Fibroblast of lung (primary cell): ENCODE results near the gene PPP1R13B. TPM values are rescaled to one million over a fixed set of nuclear protein-coding genes. Genes with fewer than 3 reads are reported as not detected.

Experiments
- DNase-seq, 2 donors: peaks; one replicate each; pipeline versions ENCODE4 v3.0.0 to v3.0.0-alpha.2; 2010; ENCODE audit warnings: low read depth in 2 of 2
- H2AFZ ChIP-seq: 2 replicates; pipeline ENCODE4 v1.5.1; 2012; ENCODE audit warnings: low read length, control low read depth, inconsistent platforms
- H3K27ac ChIP-seq: 2 replicates; pipeline ENCODE4 v1.5.1; 2011; ENCODE audit warnings: low read length, control low read depth; ENCODE audit not compliant: insufficient read depth
- H3K27me3 ChIP-seq: 2 replicates; pipeline ENCODE4 v1.5.1; 2011; ENCODE audit warnings: mild to moderate bottlenecking, low read length; ENCODE audit not compliant: control insufficient read depth, insufficient read depth
- H3K36me3 ChIP-seq: 2 replicates; pipeline ENCODE4 v1.5.1; 2011; ENCODE audit warnings: low read length; ENCODE audit not compliant: control insufficient read depth, insufficient read depth
- H3K4me1 ChIP-seq: 2 replicates; pipeline ENCODE4 v1.5.1; 2011; ENCODE audit warnings: low read length; ENCODE audit not compliant: control insufficient read depth, insufficient read depth; ENCODE audit errors: extremely low read depth
- H3K4me2 ChIP-seq: 2 replicates; pipeline ENCODE4 v1.5.1; 2011; ENCODE audit warnings: low read length, control low read depth; ENCODE audit not compliant: insufficient read depth; ENCODE audit errors: extremely low read depth
- H3K4me3 ChIP-seq, 4 experiments: fragments of 200-600 bp in 1 of 4; sonication (generic) in 1 of 4; replicated peaks in 1 of 4; 2 replicates each; pipeline ENCODE4 v1.5.1; 2011 to 2016; ENCODE audit warnings: low read length in 4 of 4, low read depth in 3 of 4, mild to moderate bottlenecking in 3 of 4, control low read depth in 2 of 4, inconsistent platforms in 1 of 4, mixed read lengths in 1 of 4; ENCODE audit not compliant: insufficient read depth in 1 of 4; ENCODE audit errors: control extremely low read depth in 1 of 4
- H3K79me2 ChIP-seq: 2 replicates; pipeline ENCODE4 v1.5.1; 2012; ENCODE audit warnings: mild to moderate bottlenecking, low read length, inconsistent platforms; ENCODE audit not compliant: control insufficient read depth, insufficient read depth
- H3K9ac ChIP-seq: 2 replicates; pipeline ENCODE4 v1.5.1; 2011; ENCODE audit warnings: mild to moderate bottlenecking, low read length, control low read depth; ENCODE audit not compliant: insufficient read depth
- H3K9me3 ChIP-seq: 2 replicates; pipeline ENCODE4 v1.5.1; 2012; ENCODE audit warnings: low read depth, low read length; ENCODE audit not compliant: control insufficient read depth, insufficient read depth
- H4K20me1 ChIP-seq: 2 replicates; pipeline ENCODE4 v1.5.1; 2011; ENCODE audit warnings: low read length; ENCODE audit not compliant: control insufficient read depth, insufficient read depth; ENCODE audit errors: extremely low read depth
- CTCF ChIP-seq, 2 donors: IDR thresholded peaks in 1 of 2; conservative IDR thresholded peaks in 1 of 2; 1 replicate in 1 of 2; 2 replicates in 1 of 2; pipeline ENCODE4 v1.5.1; 2011 to 2012; ENCODE audit warnings: low read length in 2 of 2, control low read depth in 1 of 2, inconsistent platforms in 1 of 2, low read depth in 1 of 2, mild to moderate bottlenecking in 1 of 2
- EZH2 ChIP-seq: IDR thresholded peaks from 2 replicates; pipeline ENCODE4 v1.5.1; 2012; ENCODE audit warnings: low read length, control low read depth, mild to moderate bottlenecking; ENCODE audit errors: missing control alignments
- polyA plus RNA-seq, 2 donors: library from polyadenylated mRNA; depleted of rRNA in 1 of 2; stranded (reverse) in 1 of 2; unstranded in 1 of 2; fragments of >200 nt; gene quantifications; 2 replicates each; pipeline ENCODE4 v1.2.1, GENCODE V29; 2011 to 2012; ENCODE audit warnings: missing spikeins in 1 of 2
- total RNA-seq: library from RNA; depleted of rRNA; stranded (reverse); fragments of >200 nt; gene quantifications from 2 replicates; pipeline ENCODE4 v1.2.1, GENCODE V29; 2014

Gene PPP1R13B
- total and polyA plus RNA-seq, 2 donors (not counting 1 experiment from before 2014, with no cell fraction given) = 2.0 to 2.7 TPM

- Histone ChIP-seq H3K79me2 (no peaks in the 10 kb centered on the region), H3K4me1 (no peaks in the 10 kb centered on the region), H3K27ac (no peak overlapping the region), H3K4me3 (no peak overlapping the region), H3K9ac (no peak overlapping the region), H3K36me3 (no peaks in the 10 kb centered on the region), H3K9me3 (no peaks in the 10 kb centered on the region), H3K4me2 (no peak overlapping the region), H2AFZ (no peak overlapping the region), H4K20me1 (no peaks in the 10 kb centered on the region), H3K27me3 (no peaks in the 10 kb centered on the region)
- TF ChIP-seq CTCF (conservative IDR thresholded peaks at IDR 0.05 in 1 of 2, IDR thresholded peaks at IDR 0.05 in 1 of 2; ENCODE audit: low read depth in 1 of 2, low read length in 2 of 2) = no peak
- TF ChIP-seq EZH2 = no peak
- no peak for DNase-seq
Measured at GRCh38 chr14:103805708-103806107, 41.7 kb downstream of the PPP1R13B start.

- Histone ChIP-seq H4K20me1 (no peaks in the 10 kb centered on the region), H3K9ac (no peak overlapping the region), H3K36me3 (no peaks in the 10 kb centered on the region), H3K4me1 (no peaks in the 10 kb centered on the region), H3K79me2 (no peaks in the 10 kb centered on the region), H3K4me2 (no peak overlapping the region), H2AFZ (no peak overlapping the region), H3K9me3 (no peaks in the 10 kb centered on the region), H3K27ac (no peak overlapping the region), H3K27me3 (no peaks in the 10 kb centered on the region), H3K4me3 (no peak overlapping the region)
- TF ChIP-seq EZH2 (no peak), CTCF (conservative IDR thresholded peaks at IDR 0.05 in 1 of 2, IDR thresholded peaks at IDR 0.05 in 1 of 2; ENCODE audit: low read depth in 1 of 2, low read length in 2 of 2) (no peak)
- peak in 1 of 2 donors; percentile 50 for DNase-seq
Measured at GRCh38 chr14:103803661-103804060, 43.7 kb downstream of the PPP1R13B start.

- Histone ChIP-seq H3K9ac (no peak overlapping the region), H3K36me3 (no peaks in the 10 kb centered on the region), H3K27me3 (no peaks in the 10 kb centered on the region), H3K4me3 (no peak overlapping the region), H3K4me1 (no peaks in the 10 kb centered on the region), H2AFZ (no peak overlapping the region), H3K27ac (no peak overlapping the region), H3K9me3 (no peaks in the 10 kb centered on the region), H3K4me2 (no peak overlapping the region), H3K79me2 (no peaks in the 10 kb centered on the region), H4K20me1 (no peaks in the 10 kb centered on the region)
- DNase-seq = no peak
- no peak for TF ChIP-seq EZH2
- TF ChIP-seq CTCF (conservative IDR thresholded peaks at IDR 0.05 in 1 of 2, IDR thresholded peaks at IDR 0.05 in 1 of 2; ENCODE audit: low read depth in 1 of 2, low read length in 2 of 2) = no peak
Measured at GRCh38 chr14:103802356-103802755, 45.0 kb downstream of the PPP1R13B start.
